Glutamatergic neuron (in vitro differentiated cells): Measurements from ENCODE around the gene DNAI7. TPM values are rescaled to one million over a fixed set of nuclear protein-coding genes. Genes with fewer than 3 reads are reported as not detected.
A peak's percentile ranks its signal among the peaks of the same experiment; 100 is the strongest.

ENCODE experiments used
- DNase-seq: peaks from one replicate; pipeline ENCODE4 v3.0.0; 2022
- H3K27ac Mint-ChIP-seq: one replicate; pipeline ENCODE4 v1.8.0; 2020; ENCODE audit warnings: mild to moderate bottlenecking, mixed read lengths, inconsistent platforms; ENCODE audit not compliant: unreplicated experiment
- H3K27me3 Mint-ChIP-seq: one replicate; pipeline ENCODE4 v1.8.0; 2020; ENCODE audit warnings: mild to moderate bottlenecking, moderate library complexity, mixed read lengths, inconsistent platforms; ENCODE audit not compliant: unreplicated experiment
- H3K36me3 Mint-ChIP-seq: one replicate; pipeline ENCODE4 v1.8.0; 2020; ENCODE audit warnings: mild to moderate bottlenecking, mixed read lengths, inconsistent platforms; ENCODE audit not compliant: unreplicated experiment
- H3K4me1 Mint-ChIP-seq: one replicate; pipeline ENCODE4 v1.8.0; 2020; ENCODE audit warnings: mild to moderate bottlenecking, low read depth, mixed read lengths, inconsistent platforms; ENCODE audit not compliant: unreplicated experiment
- H3K4me3 Mint-ChIP-seq: one replicate; pipeline ENCODE4 v1.8.0; 2020; ENCODE audit warnings: mild to moderate bottlenecking, mixed read lengths, inconsistent platforms; ENCODE audit not compliant: unreplicated experiment
- H3K9me3 Mint-ChIP-seq: one replicate; pipeline ENCODE4 v1.8.0; 2020; ENCODE audit warnings: mild to moderate bottlenecking, moderate library complexity, mixed read lengths, inconsistent platforms; ENCODE audit not compliant: unreplicated experiment
- CTCF ChIP-seq: fragments of 200-600 bp; sonication (generic); IDR thresholded peaks from one replicate; pipeline ENCODE4 v1.5.0; 2021; ENCODE audit not compliant: partially characterized antibody, unreplicated experiment
- long read RNA-seq: library from polyadenylated mRNA; unstranded; transcript quantifications from one replicate; pipeline ENCODE4 v2.0.0, GENCODE V29; 2020; ENCODE audit not compliant: unreplicated experiment
- total RNA-seq: library from RNA; stranded (reverse); fragmentation: NEBNext Ultra II Directional; extraction: Animal tissue kit (Norgen Biotek cat#: 25700); gene quantifications from one replicate; pipeline ENCODE4 v1.2.1, GENCODE V29; 2021; ENCODE audit not compliant: unreplicated experiment

DNAI7 gene
- total RNA-seq, result 0.76 TPM
- long read RNA-seq, result 0 reads

GRCh38 chr12:25195056-25195971, at the start of gene DNAI7, which contains the start of gene ETFRF1:
DNAI7 (minus strand) TSS chr12:25195160; CDS start chr12:25195078, 82 bp downstream.
ETFRF1 (plus strand) TSS chr12:25195237; CDS start chr12:25203957, 8,720 bp downstream.
- Mint-ChIP-seq H3K4me1 (peaks cover 3% of the 10 kb centered on the region), H3K9me3 (peaks cover 1% of the 10 kb centered on the region), H3K36me3 (no peaks in the 10 kb centered on the region), H3K4me3 (peak within 1 kb of the TSS; percentile 96), H3K27me3 (peaks cover 6% of the 10 kb centered on the region), H3K27ac (peak within 1 kb of the TSS; percentile 97)
- peak; percentile 99 for DNase-seq
- TF ChIP-seq CTCF, result no peak

GRCh38 chr12:25243680-25243990, 48.7 kb upstream of the DNAI7 start:
- Mint-ChIP-seq H3K4me1 (peaks cover 8% of the 10 kb centered on the region), H3K36me3 (no peaks in the 10 kb centered on the region)
- no peak for TF ChIP-seq CTCF

GRCh38 chr12:25242981-25243679, 48.2 kb upstream of the DNAI7 start:
- H3K27me3 Mint-ChIP-seq, result no peaks in the 10 kb centered on the region
- no peaks in the 10 kb centered on the region for H3K9me3 Mint-ChIP-seq
- H3K27ac Mint-ChIP-seq, result no peak overlapping the region
- no peak for TF ChIP-seq CTCF
- H3K4me1 Mint-ChIP-seq, result peaks cover 8% of the 10 kb centered on the region
- H3K4me3 Mint-ChIP-seq, result no peak overlapping the region
- DNase-seq, result no peak
- H3K36me3 Mint-ChIP-seq, result no peaks in the 10 kb centered on the region

More at GRCh38 chr12:25243680-25243990, 48.7 kb upstream of the DNAI7 start:
- Mint-ChIP-seq H3K27me3 (no peaks in the 10 kb centered on the region), H3K9me3 (no peaks in the 10 kb centered on the region), H3K27ac (no peak overlapping the region), H3K4me3 (no peak overlapping the region)
- DNase-seq, result no peak

GRCh38 chr12:25241167-25242020, 46.4 kb upstream of the DNAI7 start:
- no peaks in the 10 kb centered on the region for H3K27me3 Mint-ChIP-seq
- no peaks in the 10 kb centered on the region for H3K36me3 Mint-ChIP-seq
- no peak overlapping the region for H3K27ac Mint-ChIP-seq
- DNase-seq, result no peak
- H3K4me3 Mint-ChIP-seq, result no peak overlapping the region
- H3K4me1 Mint-ChIP-seq, result peaks cover 3% of the 10 kb centered on the region
- TF ChIP-seq CTCF, result peak; percentile 71
- H3K9me3 Mint-ChIP-seq, result no peaks in the 10 kb centered on the region
